ENCODE results near the gene FAM117B.

DNA sequence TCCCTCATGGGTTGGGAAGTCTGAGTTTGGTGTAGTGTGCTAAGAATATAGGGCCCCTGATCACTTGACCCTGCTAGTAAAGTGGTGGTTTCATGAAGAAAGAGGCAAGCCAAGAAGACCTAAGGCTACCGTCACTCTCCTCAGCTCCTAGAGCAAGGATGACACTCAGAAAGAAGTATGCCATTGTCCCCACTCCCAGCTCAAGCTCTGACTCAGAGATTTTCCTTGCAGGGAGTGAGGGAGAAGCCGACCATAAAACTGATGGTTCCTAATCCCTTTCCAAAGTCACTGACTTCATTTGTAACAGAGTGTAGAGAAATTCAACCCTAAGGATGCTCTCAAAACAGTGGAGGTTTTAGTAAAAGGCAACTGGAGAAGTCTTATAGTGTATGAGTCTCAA lies 155.9 kb downstream of the FAM117B start:
- no peak for TF ChIP-seq POLR2A (IDR thresholded peaks at IDR 0.05)
- no peak for TF ChIP-seq CTCF (IDR thresholded peaks at IDR 0.05)

Measured in uterus (tissue), 2 donors.